ENCODE measurements around the gene LTBP3. TPM values are rescaled to one million over a fixed set of nuclear protein-coding genes. Genes with fewer than 3 reads are reported as not detected.

Gene LTBP3
- total and polyA plus RNA-seq, 2 of the 13 experiments (the other 11 are each of a cell fraction or from before 2014, with no cell fraction given), result 12.2 to 68.1 TPM

DNA sequence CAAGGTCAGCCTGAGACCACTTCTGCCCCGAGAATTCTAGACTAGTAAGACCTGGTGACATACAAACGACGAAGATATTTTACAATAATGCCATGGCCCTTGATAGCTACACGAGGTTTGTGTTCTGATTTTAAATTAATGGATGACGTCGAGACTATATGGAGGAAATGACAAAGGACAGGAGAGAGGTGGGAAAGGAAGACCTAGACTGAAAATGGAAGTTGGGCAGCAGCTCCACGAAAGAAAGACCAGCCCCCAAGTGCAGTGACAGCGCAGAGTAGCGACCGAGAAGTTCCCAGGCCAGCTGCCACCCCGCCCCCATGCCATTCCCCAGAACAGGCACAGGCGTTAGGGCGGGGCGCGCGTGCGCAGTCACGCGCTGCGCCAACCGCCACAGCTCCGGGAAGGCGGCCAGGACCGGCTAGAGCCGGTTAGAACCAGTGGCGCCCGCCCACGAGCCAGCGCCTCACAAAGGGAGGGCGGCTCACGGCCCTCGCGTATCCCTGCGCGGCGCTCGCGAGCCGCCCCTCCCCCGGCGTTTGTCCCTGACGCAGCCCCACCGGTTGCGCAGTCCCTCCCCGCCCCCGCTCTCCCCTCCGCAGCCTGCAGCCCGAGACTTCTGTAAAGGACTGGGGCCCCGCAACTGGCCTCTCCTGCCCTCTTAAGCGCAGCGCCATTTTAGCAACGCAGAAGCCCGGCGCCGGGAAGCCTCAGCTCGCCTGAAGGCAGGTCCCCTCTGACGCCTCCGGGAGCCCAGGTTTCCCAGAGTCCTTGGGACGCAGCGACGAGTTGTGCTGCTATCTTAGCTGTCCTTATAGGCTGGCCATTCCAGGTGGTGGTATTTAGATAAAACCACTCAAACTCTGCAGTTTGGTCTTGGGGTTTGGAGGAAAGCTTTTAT lies 60.8 kb downstream of the LTBP3 start (continued):
- TF ChIP-seq REST (IDR thresholded peaks at IDR 0.05; ENCODE audit: borderline replicate concordance in 1 of 2, low read depth in 1 of 2, low read length in 2 of 2) (peak in 1 of 2 experiments; percentile 65; a peak in 1 of 4 replicates), BHLHE40 (IDR thresholded peaks at IDR 0.05; ENCODE audit: low read length) (peak; percentile 81), TRIM22 (IDR thresholded peaks at IDR 0.05) (no peak), ZNF367 (CRISPR knock-in tag; IDR thresholded peaks at IDR 0.05; ENCODE audit: borderline replicate concordance) (no peak), DNMT3B (CRISPR knock-in tag; conservative IDR thresholded peaks at IDR 0.05) (no peak; the same call in 1 of the 2 replicates), ZFP36L1 (CRISPR knock-in tag; IDR thresholded peaks at IDR 0.05) (peak; percentile 22; the same call in 1 of the 2 replicates), ZNF660 (CRISPR knock-in tag; IDR thresholded peaks at IDR 0.05; ENCODE audit: borderline replicate concordance, low read depth) (no peak), ZNF563 (CRISPR knock-in tag; IDR thresholded peaks at IDR 0.05) (no peak), ZNF34 (CRISPR knock-in tag; IDR thresholded peaks at IDR 0.05; ENCODE audit: borderline replicate concordance) (peak; percentile 69; the same call in 1 of the 2 replicates), ZNF280D (CRISPR knock-in tag; IDR thresholded peaks at IDR 0.05) (peak; percentile 55; the same call in 1 of the 2 replicates), PAX8 (CRISPR knock-in tag; IDR thresholded peaks at IDR 0.05; ENCODE audit: borderline replicate concordance) (no peak), KLF16 (CRISPR knock-in tag; IDR thresholded peaks at IDR 0.05) (peak in 1 of 2 experiments; percentile 82; a peak in 1 of 4 replicates), NFYC (CRISPR knock-in tag; IDR thresholded peaks at IDR 0.05) (peak; percentile 47), ZMYM4 (CRISPR knock-in tag; IDR thresholded peaks at IDR 0.05) (peak; percentile 93), SMC3 (IDR thresholded peaks at IDR 0.05; ENCODE audit: low read length) (no peak), ZNF672 (CRISPR knock-in tag; IDR thresholded peaks at IDR 0.05) (no peak)
- TF ChIP-seq, protein P1, sequence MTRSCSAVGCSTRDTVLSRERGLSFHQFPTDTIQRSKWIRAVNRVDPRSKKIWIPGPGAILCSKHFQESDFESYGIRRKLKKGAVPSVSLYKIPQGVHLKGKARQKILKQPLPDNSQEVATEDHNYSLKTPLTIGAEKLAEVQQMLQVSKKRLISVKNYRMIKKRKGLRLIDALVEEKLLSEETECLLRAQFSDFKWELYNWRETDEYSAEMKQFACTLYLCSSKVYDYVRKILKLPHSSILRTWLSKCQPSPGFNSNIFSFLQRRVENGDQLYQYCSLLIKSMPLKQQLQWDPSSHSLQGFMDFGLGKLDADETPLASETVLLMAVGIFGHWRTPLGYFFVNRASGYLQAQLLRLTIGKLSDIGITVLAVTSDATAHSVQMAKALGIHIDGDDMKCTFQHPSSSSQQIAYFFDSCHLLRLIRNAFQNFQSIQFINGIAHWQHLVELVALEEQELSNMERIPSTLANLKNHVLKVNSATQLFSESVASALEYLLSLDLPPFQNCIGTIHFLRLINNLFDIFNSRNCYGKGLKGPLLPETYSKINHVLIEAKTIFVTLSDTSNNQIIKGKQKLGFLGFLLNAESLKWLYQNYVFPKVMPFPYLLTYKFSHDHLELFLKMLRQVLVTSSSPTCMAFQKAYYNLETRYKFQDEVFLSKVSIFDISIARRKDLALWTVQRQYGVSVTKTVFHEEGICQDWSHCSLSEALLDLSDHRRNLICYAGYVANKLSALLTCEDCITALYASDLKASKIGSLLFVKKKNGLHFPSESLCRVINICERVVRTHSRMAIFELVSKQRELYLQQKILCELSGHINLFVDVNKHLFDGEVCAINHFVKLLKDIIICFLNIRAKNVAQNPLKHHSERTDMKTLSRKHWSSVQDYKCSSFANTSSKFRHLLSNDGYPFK (CRISPR knock-in tag; IDR thresholded peaks at IDR 0.05; ENCODE audit: borderline replicate concordance), result peak; percentile 64; the same call in 1 of the 2 replicates
